22Rv1 (cell line): ENCODE data around the gene SRSF3.

Source experiments
- H3K27ac ChIP-seq: fragments of 450-650 bp; 2 replicates; pipeline ENCODE4 v1.5.1; 2017
- CTCF ChIP-seq: fragments of 450-650 bp; IDR thresholded peaks from 2 replicates; pipeline ENCODE4 v1.5.1; 2017; ENCODE audit warnings: mild to moderate bottlenecking
- ZFX ChIP-seq: fragments of 450-650 bp; IDR thresholded peaks from 2 replicates; pipeline ENCODE4 v1.6.1; 2017; ENCODE audit warnings: antibody characterized with exemption, borderline replicate concordance

SRSF3 gene

GRCh38 chr6:36592221-36592655 lies 1.9 kb upstream of the SRSF3 start:
- H3K27ac ChIP-seq = peak overlapping the region; percentile 99

GRCh38 chr6:36593569-36594028 lies 563 bp upstream of the SRSF3 start:
- H3K27ac ChIP-seq = peak overlapping the region; percentile 99
- TF ChIP-seq CTCF = no peak
- no peak for TF ChIP-seq ZFX

More at GRCh38 chr6:36592221-36592655, 1.9 kb upstream of the SRSF3 start:
- no peak for TF ChIP-seq ZFX
- no peak for TF ChIP-seq CTCF

GRCh38 chr6:36594816-36595643 lies 868 bp downstream of the SRSF3 start:
- TF ChIP-seq CTCF (no peak), ZFX (no peak)
- peak overlapping the region; percentile 99 for H3K27ac ChIP-seq

GRCh38 chr6:36596356-36596755 lies 2.2 kb downstream of the SRSF3 start:
- TF ChIP-seq CTCF = no peak
- TF ChIP-seq ZFX = no peak
- 0 out of 2 replicates have a peak overlapping the region, but pooled peaks have one; percentile 99 for H3K27ac ChIP-seq

GRCh38 chr6:36597775-36598174 lies 3.6 kb downstream of the SRSF3 start:
- TF ChIP-seq CTCF (no peak), ZFX (no peak)
- no peak overlapping the region for H3K27ac ChIP-seq

- TF ChIP-seq CTCF = no peak
- no peak for TF ChIP-seq ZFX
- H3K27ac ChIP-seq = no peak overlapping the region; the same call in 1 of the 2 replicates
Observed at GRCh38 chr6:36598326-36598725, 4.2 kb downstream of the SRSF3 start.

GRCh38 chr6:36598739-36599318 lies 4.7 kb downstream of the SRSF3 start:
- TF ChIP-seq ZFX (no peak), CTCF (no peak)
- no peak overlapping the region; the same call in 1 of the 2 replicates for H3K27ac ChIP-seq
